HG02852 (cell line): ENCODE results near the gene ETV2.
"Not testable (repeated sequence)": the region's sequence is repeated elsewhere in the genome, so short reads cannot be mapped to it uniquely, and the experiment has no call there.

ENCODE experiments used
- ATAC-seq: cut with Tn5 transposase; IDR thresholded peaks from one replicate; pipeline ENCODE4 v1.9.1; 2021; ENCODE audit warnings: mild to moderate bottlenecking, moderate library complexity; ENCODE audit not compliant: unreplicated experiment

The ETV2 gene

DNA sequence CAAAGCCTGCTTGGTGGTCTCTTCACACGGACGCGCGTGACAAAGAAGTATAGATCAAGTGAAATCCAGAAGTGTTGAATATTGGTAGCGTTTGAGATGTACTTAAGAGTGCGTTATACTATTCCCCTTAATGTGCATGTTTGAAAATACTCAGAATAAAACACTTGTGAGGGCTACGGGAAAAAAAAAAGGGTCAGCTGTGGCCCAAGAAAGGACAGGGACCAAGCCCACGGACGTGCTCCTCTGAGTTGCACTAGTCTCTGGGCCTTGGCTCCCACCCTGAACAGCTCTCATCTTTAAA lies 13.3 kb upstream of the ETV2 start:
- no peak for ATAC-seq

DNA sequence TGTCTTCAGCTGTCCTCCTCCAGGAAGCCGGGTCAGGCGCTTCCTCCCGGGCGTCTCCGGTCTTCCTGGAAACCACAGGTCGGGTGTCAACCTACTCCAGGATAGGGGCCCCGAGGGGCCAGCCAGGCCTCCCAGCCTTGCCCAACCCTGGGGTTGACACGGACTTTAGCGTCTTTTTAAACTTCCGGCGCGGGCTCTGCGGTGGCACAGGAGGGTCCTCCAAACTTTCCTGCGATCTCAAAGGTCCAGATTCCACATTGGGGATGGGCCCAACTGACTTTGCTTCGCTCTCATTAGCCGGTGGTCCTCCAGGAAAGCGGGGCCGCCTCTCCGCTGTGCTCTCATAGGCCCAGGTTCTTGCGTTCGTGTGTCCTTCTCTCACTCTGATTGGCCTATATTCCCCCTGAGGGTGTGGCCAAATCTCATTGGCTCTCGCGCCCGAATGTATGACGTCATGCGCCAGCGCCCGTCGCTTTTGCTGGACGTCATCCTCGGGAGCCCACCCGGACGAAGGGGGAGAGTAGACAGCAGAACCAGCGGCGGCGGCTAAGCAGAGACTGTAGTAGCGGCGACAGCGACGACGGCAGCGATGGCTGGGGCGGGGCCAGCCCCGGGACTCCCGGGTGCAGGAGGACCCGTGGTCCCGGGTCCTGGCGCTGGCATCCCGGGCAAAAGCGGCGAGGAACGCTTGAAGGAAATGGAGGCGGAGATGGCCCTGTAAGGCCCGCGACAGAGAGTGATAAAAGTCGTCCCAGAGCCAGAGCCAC lies 12.8 kb upstream of the ETV2 start, which contains the start of gene RBM42:
TSS of gene RBM42 (plus strand) at position 472 of the 767 bp plus-strand sequence. CDS start at position 590, 118 bp downstream.
- peak; percentile 95 for ATAC-seq

DNA sequence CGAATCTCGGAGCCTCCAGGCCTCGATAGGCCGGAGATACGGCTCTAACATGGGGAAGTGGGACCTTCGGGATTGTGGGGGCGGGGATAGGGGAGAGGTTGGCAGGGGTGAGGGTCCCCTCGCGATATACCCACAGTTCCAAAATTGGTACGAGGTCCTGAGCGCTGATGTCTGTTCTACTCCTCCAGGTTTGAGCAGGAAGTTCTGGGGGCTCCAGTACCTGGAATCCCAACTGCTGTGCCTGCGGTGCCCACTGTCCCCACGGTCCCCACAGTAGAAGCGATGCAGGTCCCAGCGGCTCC lies 12.3 kb upstream of the ETV2 start:
- no peak for ATAC-seq

DNA sequence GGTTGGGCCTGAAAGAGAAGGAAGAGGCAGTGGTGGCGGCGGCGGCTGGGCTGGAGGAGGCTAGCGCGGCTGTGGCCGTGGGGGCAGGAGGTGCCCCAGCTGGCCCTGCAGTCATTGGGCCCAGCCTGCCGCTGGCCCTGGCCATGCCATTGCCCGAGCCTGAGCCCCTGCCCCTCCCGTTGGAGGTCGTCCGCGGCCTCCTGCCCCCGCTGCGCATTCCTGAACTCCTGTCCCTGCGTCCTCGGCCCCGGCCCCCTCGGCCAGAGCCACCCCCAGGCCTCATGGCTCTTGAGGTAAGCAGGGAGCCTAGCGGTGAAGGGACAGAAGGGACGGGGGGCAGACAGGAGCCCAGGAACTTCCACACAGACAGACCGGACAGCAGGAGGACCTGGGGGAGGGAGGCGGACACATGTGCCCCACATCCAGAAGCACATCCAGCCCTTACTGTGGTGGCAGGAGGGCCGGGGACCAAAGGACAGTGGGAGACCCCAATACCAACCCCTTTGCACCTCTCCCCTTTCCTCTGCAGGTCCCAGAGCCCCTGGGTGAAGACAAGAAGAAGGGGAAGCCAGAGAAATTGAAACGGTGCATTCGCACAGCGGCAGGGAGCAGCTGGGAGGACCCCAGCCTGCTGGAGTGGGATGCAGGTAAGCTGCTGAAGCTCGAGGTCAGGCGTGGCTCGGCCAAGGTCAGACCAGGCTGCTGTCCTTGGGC lies 7.7 kb upstream of the ETV2 start:
- ATAC-seq, result no peak

DNA sequence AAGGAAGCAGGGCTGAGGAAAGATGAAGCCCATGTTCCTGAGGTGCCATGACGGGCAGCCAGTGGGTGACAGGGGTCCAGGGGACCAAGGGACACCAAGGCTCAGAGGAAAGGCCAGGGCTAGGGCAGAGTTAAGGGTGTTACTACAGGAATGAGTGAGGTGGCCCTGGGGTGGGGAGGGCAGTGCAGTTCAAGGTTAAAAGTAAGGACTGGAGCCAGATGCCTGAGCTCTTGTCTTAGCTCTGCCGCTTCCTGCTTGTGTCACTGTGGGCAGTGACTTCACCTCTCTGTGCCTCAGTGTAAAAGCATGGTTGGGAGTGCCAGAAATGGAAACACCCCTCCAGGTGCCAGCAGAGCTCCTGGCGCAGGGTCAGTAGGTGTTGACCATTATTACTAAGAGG lies 4.9 kb upstream of the ETV2 start:
- ATAC-seq, result no peak

DNA sequence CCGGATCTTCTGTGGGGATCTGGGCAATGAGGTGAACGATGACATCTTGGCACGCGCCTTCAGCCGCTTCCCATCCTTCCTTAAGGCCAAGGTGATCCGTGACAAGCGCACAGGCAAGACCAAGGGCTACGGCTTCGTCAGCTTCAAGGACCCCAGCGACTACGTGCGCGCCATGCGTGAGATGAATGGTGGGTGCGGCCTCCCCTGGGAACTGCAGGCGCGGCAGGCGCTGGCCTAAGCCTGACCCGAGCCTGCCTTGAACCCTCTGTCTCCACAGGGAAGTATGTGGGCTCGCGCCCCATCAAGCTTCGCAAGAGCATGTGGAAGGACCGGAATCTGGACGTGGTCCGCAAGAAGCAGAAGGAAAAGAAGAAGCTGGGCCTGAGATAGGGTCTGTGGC lies 4.4 kb upstream of the ETV2 start:
- ATAC-seq, result no peak

DNA sequence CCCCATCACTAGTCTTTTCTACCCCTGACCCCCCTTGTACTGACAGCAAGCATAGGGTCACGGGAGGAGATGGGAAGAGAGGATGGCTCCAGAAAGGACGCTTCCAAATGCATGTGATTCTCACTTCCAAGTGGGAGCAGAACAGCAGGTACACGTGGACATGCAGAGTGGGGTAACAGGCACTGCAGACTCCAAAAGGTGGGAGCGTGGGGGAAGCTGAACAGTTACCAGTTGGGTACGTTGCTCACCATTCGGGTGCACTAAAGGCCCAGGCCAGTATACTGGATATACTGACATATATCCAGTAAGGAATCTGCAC lies 2.3 kb upstream of the ETV2 start:
- no peak for ATAC-seq

DNA sequence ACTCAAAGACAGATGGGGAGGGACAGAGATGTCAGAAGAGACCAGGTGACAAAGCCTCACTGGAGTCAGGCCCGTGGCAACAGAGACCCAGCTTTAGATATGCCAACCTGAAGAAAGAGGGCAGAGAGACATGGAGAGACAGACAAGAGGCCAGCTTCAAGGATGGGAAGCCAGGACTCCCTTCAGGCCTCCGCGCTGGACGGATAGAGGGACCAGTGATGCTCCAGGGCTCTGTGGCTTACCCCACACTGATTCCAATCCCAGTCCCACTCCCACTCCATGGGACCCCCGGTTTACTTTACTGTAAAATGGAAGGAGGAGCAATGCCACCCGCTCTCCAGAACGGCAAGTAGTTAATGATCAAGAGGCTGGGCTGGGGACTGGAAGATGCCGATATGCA lies 1.7 kb upstream of the ETV2 start:
- ATAC-seq, result no peak

DNA sequence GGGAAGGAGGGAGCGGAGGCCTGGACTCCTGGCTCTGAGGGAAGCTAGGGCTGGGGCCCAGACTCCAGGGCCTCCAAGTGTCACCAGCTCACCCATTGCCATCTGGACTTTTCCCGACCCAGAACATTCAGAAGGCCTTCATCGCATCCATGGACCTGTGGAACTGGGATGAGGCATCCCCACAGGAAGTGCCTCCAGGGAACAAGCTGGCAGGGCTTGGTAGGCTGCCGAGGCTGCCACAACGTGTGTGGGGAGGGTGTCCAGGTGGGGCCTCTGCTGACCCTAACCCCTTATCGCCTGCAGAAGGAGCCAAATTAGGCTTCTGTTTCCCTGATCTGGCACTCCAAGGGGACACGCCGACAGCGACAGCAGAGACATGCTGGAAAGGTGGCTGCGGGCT lies 767 bp downstream of the ETV2 start:
- ATAC-seq, result no peak

DNA sequence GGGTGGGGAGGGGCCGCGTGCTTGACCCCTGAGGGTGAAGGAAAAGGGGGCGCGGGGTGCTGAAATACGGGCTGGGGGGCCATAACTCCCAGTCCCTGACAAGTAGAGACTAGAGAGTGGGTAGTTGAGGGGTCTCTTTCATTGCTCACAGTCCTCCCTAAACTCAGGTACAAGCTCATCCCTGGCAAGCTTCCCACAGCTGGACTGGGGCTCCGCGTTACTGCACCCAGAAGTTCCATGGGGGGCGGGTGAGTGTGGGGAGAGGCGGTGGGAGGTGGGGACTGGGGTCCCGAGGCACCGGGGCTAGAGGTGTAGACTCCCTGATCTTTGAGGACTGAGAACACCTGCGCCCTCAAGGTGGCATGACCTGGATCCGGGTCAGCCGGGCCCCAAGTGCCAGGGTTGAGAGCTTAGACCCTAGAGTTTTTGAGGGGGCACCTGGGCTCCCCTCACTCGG lies 1.3 kb downstream of the ETV2 start:
- no peak for ATAC-seq

DNA sequence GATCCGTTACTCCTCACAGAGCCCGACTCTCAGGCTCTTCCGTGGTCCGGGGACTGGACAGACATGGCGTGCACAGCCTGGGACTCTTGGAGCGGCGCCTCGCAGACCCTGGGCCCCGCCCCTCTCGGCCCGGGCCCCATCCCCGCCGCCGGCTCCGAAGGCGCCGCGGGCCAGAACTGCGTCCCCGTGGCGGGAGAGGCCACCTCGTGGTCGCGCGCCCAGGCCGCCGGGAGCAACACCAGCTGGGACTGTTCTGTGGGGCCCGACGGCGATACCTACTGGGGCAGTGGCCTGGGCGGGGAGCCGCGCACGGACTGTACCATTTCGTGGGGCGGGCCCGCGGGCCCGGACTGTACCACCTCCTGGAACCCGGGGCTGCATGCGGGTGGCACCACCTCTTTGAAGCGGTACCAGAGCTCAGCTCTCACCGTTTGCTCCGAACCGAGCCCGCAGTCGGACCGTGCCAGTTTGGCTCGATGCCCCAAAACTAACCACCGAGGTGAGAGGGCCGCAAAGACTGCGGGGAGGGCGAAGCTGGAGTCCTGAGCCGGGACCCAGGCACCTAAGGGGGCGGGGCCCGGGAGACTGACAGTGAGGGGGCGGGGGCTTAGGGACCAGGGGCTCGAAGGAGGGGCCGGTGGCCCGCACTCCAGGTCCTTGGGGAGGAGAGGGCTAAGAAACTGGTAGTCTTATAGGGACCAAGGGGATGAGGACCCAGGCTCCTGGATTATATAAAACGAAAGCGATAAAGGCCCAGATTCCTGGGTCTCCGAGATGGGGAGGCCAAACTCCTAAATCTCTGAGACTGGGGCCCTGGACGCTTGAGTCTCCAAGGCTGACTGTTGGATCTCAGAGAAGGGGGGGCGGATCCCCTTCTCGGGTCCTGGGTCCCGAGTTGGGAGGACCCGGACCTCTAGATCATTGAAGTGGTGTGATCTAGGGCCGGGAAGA lies 2.0 kb downstream of the ETV2 start:
- no peak for ATAC-seq

DNA sequence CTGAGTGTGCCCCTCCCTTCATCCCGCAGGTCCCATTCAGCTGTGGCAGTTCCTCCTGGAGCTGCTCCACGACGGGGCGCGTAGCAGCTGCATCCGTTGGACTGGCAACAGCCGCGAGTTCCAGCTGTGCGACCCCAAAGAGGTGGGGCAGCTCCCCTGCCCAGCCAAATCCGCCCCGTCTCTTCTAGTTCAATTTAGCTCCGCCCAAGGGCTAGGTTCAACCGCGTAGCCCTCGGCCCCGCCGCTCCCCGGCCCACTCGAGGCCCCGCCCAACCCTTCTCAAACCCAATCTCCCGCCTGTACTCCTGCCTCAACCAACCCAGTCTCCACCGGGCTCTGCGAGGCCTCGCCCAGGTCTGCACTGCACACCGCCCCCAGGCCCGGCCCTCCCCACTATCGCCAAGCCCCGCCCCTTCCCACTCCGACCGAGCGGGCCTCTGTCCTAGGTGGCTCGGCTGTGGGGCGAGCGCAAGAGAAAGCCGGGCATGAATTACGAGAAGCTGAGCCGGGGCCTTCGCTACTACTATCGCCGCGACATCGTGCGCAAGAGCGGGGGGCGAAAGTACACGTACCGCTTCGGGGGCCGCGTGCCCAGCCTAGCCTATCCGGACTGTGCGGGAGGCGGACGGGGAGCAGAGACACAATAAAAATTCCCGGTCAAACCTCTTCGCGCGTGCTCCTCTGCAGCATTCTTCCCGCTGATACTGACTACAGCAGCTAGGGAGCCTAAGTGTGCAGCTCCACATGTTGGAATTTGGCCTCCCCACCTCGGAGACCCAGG lies 2.9 kb downstream of the ETV2 start:
- peak; percentile 63 for ATAC-seq

DNA sequence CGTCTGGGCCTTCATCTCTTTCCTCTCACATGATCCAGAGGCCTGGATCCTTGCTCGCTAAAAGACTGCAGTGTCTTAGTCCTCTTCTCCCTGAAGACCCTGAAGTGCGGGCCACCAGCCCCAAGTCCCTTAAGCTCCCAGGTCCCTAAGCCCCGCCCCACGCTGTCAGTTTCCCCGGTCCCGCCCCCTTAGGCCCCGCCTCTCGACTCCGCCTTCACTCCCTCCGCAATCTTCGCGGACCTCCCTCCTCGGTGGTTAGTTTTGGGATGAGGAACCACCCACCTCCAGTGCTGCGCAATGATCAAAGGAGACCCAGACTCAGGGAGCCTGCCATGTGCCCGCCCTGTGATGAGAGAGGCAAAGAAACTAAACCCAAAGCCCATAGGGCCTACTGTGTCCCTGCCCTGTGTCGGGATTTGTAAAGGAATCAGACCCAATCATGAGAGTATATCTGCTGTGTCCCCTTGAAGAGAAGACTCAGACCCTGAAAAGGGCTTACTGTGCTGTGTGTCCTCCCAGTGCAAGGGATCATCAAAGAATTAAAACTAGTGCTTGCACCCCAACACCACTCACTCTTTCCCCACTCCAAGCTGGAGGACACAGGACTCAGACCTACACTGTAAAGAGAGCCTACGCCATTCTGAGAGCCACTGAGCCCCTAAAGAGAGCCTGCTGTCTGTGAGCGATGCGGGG lies 3.6 kb downstream of the ETV2 start:
- no peak for ATAC-seq

DNA sequence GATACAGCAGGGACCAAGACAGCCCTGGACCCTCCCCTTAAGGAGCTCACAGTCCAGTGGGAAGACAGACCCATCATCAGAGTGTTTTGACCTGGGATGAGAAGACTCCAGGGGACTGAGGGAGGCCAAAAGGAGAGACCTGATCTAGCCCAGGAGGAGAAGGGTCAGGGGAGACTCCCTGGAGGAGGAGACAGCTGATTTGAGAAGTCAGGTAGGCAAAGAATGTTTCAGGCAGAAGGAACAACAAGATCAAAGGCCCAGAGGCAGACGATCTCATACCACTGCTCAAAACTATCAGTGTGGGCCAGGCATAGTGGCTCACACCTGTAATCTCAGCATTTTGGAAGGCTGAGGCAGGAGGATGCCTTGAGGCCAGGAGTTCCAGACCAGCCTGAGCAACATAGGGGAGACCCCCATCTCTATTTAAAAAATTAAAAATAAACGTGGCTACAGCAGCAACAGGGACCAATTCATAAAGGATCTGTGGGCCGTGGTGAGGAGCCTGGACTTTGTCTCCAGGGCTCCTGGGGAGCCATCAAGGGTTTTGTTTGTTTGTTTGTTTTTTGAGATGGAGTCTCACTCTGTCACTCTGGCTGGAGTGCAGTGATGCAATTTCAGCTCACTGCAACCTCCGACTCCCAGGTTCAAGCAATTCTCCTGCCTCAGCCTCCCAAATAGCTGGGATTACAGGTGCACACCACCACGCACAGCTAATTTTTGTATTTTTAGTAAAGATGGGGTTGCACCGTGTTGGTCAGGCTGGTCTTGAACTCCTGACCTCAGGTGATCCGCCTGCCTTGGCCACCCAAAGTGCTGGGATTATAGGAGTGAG lies 4.4 kb downstream of the ETV2 start:
- no peak for ATAC-seq

DNA sequence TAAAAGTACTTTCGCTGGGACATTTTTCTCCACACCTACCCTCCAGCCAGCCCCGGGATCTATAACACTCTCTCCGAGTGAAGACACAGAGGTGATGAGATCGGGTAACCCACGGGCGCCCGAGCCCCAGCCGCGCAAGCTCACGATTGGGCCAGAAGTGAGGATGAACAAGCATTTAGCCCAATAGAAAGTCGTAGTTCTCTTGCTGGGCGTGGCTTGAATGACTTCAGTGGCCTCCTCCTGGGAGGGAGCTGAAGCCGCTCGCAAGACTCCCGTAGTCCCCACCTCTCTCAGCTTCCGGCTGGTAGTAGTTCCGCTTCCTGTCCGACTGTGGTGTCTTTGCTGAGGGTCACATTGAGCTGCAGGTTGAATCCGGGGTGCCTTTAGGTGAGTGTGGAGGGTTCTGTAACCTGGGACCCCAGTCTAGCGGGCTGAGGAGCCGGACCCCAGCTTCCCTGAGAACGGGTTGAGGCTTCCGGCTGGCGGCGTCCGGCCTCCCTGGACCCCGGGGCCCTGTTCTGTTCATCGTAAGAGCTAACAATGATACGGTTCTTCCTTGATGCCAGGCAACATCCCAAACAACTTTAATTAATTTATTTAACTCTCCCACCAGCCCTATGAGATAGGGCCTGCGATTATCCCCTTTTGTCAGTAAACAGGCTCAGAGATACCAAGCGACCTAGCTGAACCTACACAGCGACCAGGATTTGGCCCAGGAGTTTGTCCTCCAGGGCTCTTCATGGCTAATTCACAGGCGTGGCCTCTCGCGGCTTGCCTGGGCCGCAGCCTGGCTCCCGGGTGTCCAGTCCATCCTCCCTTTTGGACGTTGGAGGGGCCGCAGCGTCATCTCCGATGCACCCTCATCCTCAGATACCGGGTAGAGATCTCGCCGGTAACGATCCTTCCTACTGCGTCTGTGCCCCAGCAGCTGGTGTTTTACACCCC lies 6.7 kb downstream of the ETV2 start, which contains the start of gene COX6B1:
TSS of gene COX6B1 (plus strand) at position 307 of the 945 bp plus-strand sequence. CDS start 2,921 bp downstream, outside the sequence.
- ATAC-seq, result peak; percentile 59

DNA sequence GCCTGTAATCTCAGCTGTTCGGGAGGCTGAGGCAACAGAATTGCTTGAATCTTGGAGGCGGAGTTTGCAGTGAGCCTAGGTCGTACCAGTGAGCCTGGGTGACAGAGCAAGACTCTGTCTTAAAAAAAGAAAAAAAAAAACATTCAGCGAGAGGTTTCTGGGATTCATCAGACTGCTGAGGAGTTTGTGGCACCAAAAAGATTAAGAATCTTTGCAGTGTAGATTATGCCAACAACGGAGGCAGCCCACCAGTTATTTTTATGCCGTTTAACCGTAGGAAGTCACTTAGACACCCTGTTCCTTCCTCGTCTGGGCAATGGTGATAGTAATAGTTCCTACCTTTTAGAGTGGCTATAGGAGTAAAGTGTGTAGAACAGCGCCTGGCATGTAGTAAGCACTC lies 9.0 kb downstream of the ETV2 start:
- ATAC-seq, result no peak

DNA sequence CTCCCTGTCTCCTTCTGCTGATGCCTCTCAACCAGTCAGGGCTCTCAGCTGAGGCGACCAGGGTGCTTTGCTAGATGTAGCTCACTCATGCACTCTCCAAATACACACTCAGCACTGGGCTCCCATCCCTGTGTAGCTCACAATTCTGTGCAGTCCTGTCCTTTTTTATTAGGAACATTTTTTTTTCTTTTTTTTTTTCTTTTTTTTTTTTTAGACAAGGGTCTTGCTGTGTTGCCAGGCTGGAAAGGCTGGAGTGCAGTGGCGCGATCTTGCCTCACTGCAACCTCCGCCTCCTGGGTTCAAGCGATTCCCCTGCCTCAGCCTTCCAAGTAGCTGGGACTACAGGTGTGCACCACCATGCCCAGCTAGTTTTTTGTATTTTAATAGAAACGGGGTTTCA lies 13.3 kb downstream of the ETV2 start:
- ATAC-seq, result not testable (repeated sequence)

DNA sequence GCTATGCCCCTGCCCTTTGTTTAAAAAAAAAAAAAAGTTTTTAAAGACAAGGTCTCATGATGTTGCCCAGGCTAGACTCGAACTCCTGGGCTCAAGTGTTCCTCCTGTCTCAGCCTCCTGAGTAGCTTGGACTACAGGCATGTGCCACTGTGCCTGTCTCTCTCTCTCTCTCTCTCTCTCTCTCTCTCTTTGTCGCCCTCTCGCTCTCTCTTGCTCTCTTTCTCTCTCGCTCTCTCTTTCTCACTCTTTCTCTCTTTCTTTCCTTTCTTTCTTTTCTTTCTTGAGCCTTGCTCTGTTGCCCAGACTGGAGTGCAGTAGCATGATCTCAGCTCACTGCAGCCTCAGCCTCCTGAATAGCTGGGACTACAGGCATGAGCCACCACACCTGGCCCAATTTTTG lies 14.1 kb downstream of the ETV2 start:
- no peak for ATAC-seq
